Astrocyte of the cerebellum (primary cell): ENCODE measurements around the gene CHORDC1.
"Not testable (repeated sequence)": the region's sequence is repeated elsewhere in the genome, so short reads cannot be mapped to it uniquely, and the experiment has no call there.

Experiments
- DNase-seq: peaks from one replicate; pipeline ENCODE4 v3.0.0-alpha.2; 2011; ENCODE audit warnings: low read depth
- H3K4me3 ChIP-seq: 2 replicates; pipeline ENCODE4 v1.5.1; 2011; ENCODE audit warnings: mild to moderate bottlenecking, low read depth, low read length, moderate library complexity
- in situ Hi-C: cut with HindIII; loops from 2 replicates; pipeline ENCODE4 v1.10.0; 2017; ENCODE audit warnings: low sequenced_read_pairs
- TF ChIP-seq, protein P1 (sequence below): IDR thresholded peaks from 2 replicates; pipeline ENCODE4 v1.5.1; 2012; ENCODE audit warnings: low read length, low read depth, moderate library complexity, mild to moderate bottlenecking; ENCODE audit errors: missing control alignments

Gene CHORDC1

DNA sequence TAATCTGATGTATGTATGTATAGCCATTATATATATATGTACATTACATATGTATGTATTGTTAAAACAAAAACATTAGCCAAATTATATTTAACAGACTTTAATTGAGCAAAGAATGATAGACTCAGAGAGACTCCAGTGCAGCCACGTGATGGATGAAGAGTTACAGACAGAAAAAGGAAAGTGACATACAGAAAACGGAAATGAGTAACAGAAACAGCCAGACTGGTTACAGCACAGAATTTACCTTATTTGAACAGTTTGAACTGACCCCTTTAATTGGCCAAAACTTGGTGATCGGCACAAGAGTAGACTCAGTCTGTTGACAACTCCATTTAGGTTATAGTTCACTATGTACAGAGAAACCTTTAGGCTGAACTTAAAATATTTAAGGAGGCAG lies 35.0 kb downstream of the CHORDC1 start:
- DNase-seq, result no peak
- in situ Hi-C loops, result no loop called here
- TF ChIP-seq, protein P1, sequence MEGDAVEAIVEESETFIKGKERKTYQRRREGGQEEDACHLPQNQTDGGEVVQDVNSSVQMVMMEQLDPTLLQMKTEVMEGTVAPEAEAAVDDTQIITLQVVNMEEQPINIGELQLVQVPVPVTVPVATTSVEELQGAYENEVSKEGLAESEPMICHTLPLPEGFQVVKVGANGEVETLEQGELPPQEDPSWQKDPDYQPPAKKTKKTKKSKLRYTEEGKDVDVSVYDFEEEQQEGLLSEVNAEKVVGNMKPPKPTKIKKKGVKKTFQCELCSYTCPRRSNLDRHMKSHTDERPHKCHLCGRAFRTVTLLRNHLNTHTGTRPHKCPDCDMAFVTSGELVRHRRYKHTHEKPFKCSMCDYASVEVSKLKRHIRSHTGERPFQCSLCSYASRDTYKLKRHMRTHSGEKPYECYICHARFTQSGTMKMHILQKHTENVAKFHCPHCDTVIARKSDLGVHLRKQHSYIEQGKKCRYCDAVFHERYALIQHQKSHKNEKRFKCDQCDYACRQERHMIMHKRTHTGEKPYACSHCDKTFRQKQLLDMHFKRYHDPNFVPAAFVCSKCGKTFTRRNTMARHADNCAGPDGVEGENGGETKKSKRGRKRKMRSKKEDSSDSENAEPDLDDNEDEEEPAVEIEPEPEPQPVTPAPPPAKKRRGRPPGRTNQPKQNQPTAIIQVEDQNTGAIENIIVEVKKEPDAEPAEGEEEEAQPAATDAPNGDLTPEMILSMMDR, result no peak
- no peak overlapping the region for H3K4me3 ChIP-seq

DNA sequence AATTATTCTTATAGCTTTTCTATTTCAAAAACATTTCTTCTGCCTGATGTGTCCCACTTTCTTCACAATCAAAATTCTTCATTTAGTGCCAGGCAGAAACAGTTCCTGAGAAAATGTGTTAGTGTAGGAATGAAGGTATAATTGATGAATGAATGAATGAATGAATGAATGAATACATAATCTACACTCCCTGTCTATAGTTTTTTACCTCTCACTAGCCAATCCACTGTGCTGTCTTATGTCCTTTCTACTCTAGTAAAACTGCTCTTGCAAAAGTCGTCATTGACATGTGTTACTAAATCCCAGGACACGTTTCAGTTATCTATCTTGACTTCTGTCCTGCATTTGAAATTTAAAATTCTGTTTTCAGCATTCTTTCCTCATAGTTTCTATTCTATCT lies 42.9 kb downstream of the CHORDC1 start:
- no peak overlapping the region for H3K4me3 ChIP-seq
- DNase-seq, result no peak
- TF ChIP-seq, protein P1, result no peak
- in situ Hi-C loops, result no loop called here

DNA sequence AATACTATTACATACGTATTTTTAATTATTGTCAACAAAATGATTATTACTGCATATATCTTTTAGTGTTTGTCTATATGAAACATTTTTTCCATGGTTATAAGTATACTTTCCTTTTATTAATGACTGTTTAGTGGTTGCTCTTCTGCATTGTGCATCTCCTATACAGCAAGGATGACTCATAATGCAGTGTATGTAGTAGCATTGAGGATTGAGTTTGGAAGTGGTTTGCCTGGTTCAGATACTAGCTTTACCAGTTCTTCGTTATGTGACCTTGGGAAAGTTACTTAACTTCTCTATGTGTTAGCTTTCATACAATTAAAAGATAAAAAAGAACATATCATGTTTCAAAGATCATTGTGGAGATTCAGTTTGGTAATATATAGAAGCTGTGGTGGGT lies 44.1 kb downstream of the CHORDC1 start:
- no peak for DNase-seq
- TF ChIP-seq, protein P1, result no peak
- H3K4me3 ChIP-seq, result no peak overlapping the region
- in situ Hi-C loops, result no loop called here

DNA sequence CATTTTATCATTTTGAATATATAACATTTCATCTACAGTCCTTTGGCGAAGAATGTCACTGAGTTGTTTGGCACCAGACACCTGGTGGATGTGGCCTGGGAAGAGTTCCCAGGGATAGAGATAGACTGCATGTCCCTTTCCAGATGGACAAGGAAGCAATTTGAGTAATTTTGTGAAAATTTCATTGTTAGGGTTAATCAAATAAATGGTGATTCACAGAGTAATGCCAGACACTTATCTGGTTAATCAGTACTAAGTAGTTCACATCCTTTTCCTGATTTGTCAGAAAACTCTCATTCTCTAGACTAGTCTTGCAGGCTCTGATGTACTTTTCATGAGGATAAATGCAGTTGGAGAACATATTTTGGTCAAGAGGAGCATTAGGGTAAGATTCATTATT lies 46.8 kb downstream of the CHORDC1 start:
- in situ Hi-C loops, result no loop called here
- H3K4me3 ChIP-seq, result no peak overlapping the region
- TF ChIP-seq, protein P1, result no peak
- no peak for DNase-seq

DNA sequence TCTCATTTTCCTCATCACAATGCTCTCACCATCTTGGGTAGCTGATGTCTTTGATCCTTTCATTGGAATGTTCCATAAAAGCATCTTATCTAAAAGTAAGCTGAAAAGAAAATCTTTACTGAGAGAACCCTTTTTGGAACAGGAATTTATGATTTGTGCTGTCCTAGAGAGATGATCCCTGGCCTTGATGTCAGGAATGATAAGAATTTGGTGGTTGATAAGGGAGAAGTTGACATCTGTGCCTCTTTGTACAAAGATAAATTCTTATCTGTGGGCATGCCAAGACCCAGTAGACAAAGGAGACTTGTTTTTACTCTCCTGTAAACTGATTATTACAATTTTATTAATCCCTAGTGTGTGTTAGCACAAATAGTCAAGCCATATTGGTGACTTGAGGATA lies 51.5 kb downstream of the CHORDC1 start:
- H3K4me3 ChIP-seq, result no peak overlapping the region
- TF ChIP-seq, protein P1, result no peak
- DNase-seq, result no peak
- in situ Hi-C loops, result no loop called here

DNA sequence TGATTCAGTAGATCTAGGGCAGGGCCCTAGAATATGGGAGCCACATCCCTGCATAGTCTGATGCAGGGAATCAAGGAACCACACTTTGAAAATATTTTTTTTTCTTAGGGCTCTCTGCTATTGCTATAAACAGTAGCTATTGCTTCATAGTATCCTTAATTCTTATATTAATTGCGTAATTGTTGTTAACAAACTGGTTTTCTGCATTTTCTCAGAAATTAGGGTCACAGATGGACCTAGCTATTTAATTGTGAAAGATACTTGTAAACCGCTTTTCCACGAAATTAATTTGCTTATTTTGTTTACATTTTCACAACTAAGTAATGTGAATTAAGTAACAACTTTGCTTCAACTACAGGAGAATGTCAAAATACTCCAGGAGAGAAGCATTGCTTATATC lies 54.3 kb downstream of the CHORDC1 start:
- TF ChIP-seq, protein P1, result no peak
- no peak overlapping the region for H3K4me3 ChIP-seq
- no peak for DNase-seq
- in situ Hi-C loops, result no loop called here

DNA sequence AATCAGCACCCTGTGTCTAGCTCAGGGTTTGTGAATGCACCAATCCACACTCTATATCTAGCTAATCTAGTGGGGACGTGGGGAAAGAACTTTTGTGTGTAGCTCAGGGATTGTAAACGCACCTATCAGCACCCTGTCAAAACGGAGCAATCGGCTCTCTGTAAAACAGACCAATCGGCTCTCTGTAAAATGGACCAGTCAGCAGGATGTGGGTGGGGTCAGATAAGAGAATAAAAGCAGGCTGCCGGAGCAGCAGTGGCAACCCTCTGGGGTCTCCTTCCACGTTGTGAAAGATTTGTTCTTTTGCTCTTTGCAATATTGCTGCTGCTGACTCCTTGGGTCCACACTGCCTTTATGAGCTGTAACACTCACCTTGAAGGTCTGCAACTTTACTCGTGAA lies 55.1 kb downstream of the CHORDC1 start:
- in situ Hi-C loops, DNase-seq, H3K4me3 ChIP-seq: not testable (repeated sequence)

DNA sequence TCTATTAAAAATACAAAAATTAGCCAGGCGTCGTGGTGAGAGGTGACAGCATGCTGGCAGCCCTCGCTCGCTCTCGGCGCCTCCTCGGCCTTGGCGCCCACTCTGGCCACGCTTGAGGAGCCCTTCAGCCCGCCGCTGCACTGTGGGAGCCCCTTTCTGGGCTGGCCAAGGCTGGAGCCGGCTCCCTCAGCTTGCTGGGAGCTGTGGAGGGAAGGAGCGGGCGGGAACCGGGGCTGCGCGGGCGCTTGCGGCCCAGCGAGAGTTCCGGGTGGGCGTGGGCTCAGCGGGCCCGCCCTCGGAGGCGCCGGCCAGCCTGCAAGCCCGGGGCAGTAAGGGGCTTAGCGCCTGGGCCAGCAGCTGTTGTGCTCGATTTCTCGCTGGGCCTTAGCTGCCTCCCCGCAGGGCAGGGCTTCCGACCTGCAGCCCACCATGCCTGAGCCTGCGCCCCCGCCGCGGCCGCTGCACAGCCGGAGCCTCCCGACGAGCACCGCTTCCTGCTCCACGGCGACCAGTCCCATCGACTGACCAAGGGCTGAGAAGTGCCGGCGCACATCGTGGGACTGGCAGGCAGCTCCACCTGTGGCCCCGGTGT lies 55.8 kb downstream of the CHORDC1 start:
- DNase-seq, H3K4me3 ChIP-seq, in situ Hi-C loops: not testable (repeated sequence)
